GM23338 (cell line): Measurements from ENCODE around the gene ELAVL3. TPM values are rescaled to one million over a fixed set of nuclear protein-coding genes. Genes with fewer than 3 reads are reported as not detected.

ENCODE experiments used
- ATAC-seq: fragments of 200-7000 bp; cut with Tn5 transposase; 3 replicates; pipeline ENCODE4 v1.9.1; 2020
- DNase-seq: peaks from one replicate; pipeline ENCODE4 v3.0.0-alpha.2; 2015; ENCODE audit warnings: low spot score
- H2AFZ ChIP-seq: fragments of 200-600 bp; sonication (generic); 2 replicates; pipeline ENCODE4 v1.8.0; 2016; ENCODE audit warnings: antibody characterized with exemption, mild to moderate bottlenecking, moderate library complexity
- H3F3A ChIP-seq: fragments of 200-600 bp; sonication (generic); replicated peaks from 2 replicates; pipeline ENCODE4 v1.8.0; 2017; ENCODE audit warnings: antibody characterized with exemption, mixed run types, low read depth
- H3K27ac ChIP-seq: fragments of 200-600 bp; sonication (generic); 2 replicates; pipeline ENCODE4 v1.6.1; 2016; ENCODE audit warnings: low read depth
- H3K27me3 ChIP-seq: fragments of 200-600 bp; sonication (generic); 2 replicates; pipeline ENCODE4 v1.8.0; 2016; ENCODE audit warnings: mild to moderate bottlenecking, mixed run types, moderate library complexity; ENCODE audit not compliant: insufficient read depth
- H3K36me3 ChIP-seq: fragments of 200-600 bp; sonication (generic); 2 replicates; pipeline ENCODE4 v1.8.0; 2016; ENCODE audit warnings: mild to moderate bottlenecking; ENCODE audit not compliant: insufficient read depth
- H3K4me1 ChIP-seq: fragments of 200-600 bp; sonication (generic); 2 replicates; pipeline ENCODE4 v1.8.0; 2016; ENCODE audit warnings: mild to moderate bottlenecking, moderate library complexity; ENCODE audit not compliant: insufficient read depth
- H3K4me2 ChIP-seq: fragments of 200-600 bp; sonication (generic); 2 replicates; pipeline ENCODE4 v1.7.1; 2017; ENCODE audit warnings: mixed run types
- H3K4me3 ChIP-seq: fragments of 200-600 bp; sonication (generic); 2 replicates; pipeline ENCODE4 v1.6.1; 2016; ENCODE audit warnings: mixed run types
- H3K79me2 ChIP-seq: fragments of 200-600 bp; sonication (generic); replicated peaks from 2 replicates; pipeline ENCODE4 v1.8.0; 2017; ENCODE audit warnings: mild to moderate bottlenecking; ENCODE audit not compliant: insufficient read depth
- H3K9me2 ChIP-seq: fragments of 200-600 bp; sonication (generic); 2 replicates; pipeline ENCODE4 v1.8.0; 2017; ENCODE audit not compliant: insufficient read depth
- H4K20me1 ChIP-seq: fragments of 200-600 bp; sonication (generic); replicated peaks from 2 replicates; pipeline ENCODE4 v1.8.0; 2017; ENCODE audit warnings: mild to moderate bottlenecking; ENCODE audit not compliant: insufficient read depth
- H3K27ac Mint-ChIP-seq: 2 replicates; pipeline ENCODE4 v1.8.0; 2020; ENCODE audit warnings: inconsistent platforms, mild to moderate bottlenecking, moderate library complexity, mixed read lengths
- H3K27me3 Mint-ChIP-seq: 3 replicates; pipeline ENCODE4 v1.8.0; 2022; ENCODE audit warnings: low read depth, mild to moderate bottlenecking, moderate library complexity, mixed read lengths, inconsistent platforms; ENCODE audit not compliant: insufficient read depth, poor library complexity
- H3K36me3 Mint-ChIP-seq: 3 replicates; pipeline ENCODE4 v1.8.0; 2021; ENCODE audit warnings: low read depth, mild to moderate bottlenecking, inconsistent platforms, moderate library complexity, mixed read lengths
- H3K4me1 Mint-ChIP-seq: 3 replicates; pipeline ENCODE4 v1.8.0; 2020; ENCODE audit warnings: mild to moderate bottlenecking, inconsistent platforms, mixed read lengths
- H3K4me3 Mint-ChIP-seq: 3 replicates; pipeline ENCODE4 v1.8.0; 2021; ENCODE audit warnings: moderate library complexity, mild to moderate bottlenecking, inconsistent platforms, mixed read lengths
- H3K9me3 Mint-ChIP-seq: 3 replicates; pipeline ENCODE4 v1.8.0; 2020; ENCODE audit warnings: moderate library complexity, mild to moderate bottlenecking, inconsistent platforms, mixed read lengths
- CREB1 ChIP-seq: fragments of 250-450 bp; sonication (Bioruptor Pico); IDR thresholded peaks from 2 replicates; pipeline ENCODE4 v1.5.0; 2020; ENCODE audit warnings: low read depth, mild to moderate bottlenecking, moderate library complexity
- EZH2 ChIP-seq: fragments of 200-600 bp; sonication (generic); IDR thresholded peaks from one replicate; pipeline ENCODE4 v1.8.0; 2017; ENCODE audit warnings: antibody characterized with exemption, mild to moderate bottlenecking, low read depth; ENCODE audit not compliant: unreplicated experiment
- EZH2phosphoT487 ChIP-seq: fragments of 200-600 bp; sonication (generic); IDR thresholded peaks from one replicate; pipeline ENCODE4 v1.8.1; 2018; ENCODE audit warnings: antibody characterized with exemption; ENCODE audit not compliant: unreplicated experiment
- JUNB ChIP-seq: IDR thresholded peaks from one replicate; pipeline ENCODE4 v1.6.1; 2016; ENCODE audit warnings: antibody characterized with exemption; ENCODE audit not compliant: unreplicated experiment
- POLR2AphosphoS5 ChIP-seq: IDR thresholded peaks from 2 replicates; pipeline ENCODE4 v1.6.1; 2016; ENCODE audit warnings: antibody characterized with exemption, low read depth
- STAT1 ChIP-seq: IDR thresholded peaks from one replicate; pipeline ENCODE4 v1.6.1; 2016; ENCODE audit warnings: antibody characterized with exemption; ENCODE audit not compliant: unreplicated experiment
- ZNF114 ChIP-seq: fragments of 250-450 bp; sonication (Bioruptor Pico); IDR thresholded peaks from 2 replicates; pipeline ENCODE4 v1.5.0; 2020; ENCODE audit warnings: mild to moderate bottlenecking, moderate library complexity
- ZNF331 ChIP-seq: fragments of 250-450 bp; sonication (Bioruptor Pico); IDR thresholded peaks from 2 replicates; pipeline ENCODE4 v1.5.0; 2020; ENCODE audit warnings: low read depth, mild to moderate bottlenecking, moderate library complexity
- ZNF462 ChIP-seq: fragments of 250-450 bp; sonication (Bioruptor Pico); IDR thresholded peaks from 2 replicates; pipeline ENCODE4 v1.5.0; 2020; ENCODE audit warnings: mild to moderate bottlenecking, moderate library complexity
- polyA plus RNA-seq: library from polyadenylated mRNA; unstranded; fragments of >200 nt; fragmentation: Nextera tagmentation; extraction: Ambion mirVana; gene quantifications from 2 replicates; pipeline ENCODE4 v1.2.1, GENCODE V29; 2016
- total RNA-seq: library from RNA; depleted of rRNA; stranded (reverse); fragments of >200 nt; shearing (Covaris generic); gene quantifications from 2 replicates; pipeline ENCODE4 v1.2.3, GENCODE V29; 2014
- TF ChIP-seq, protein P1 (sequence below), 2 experiments: fragments of 200-600 bp in 1 of 2; sonication (generic) in 1 of 2; conservative IDR thresholded peaks; 2 replicates each; pipeline versions ENCODE4 v1.5.1 to v1.6.1; 2016 to 2017; ENCODE audit warnings: antibody characterized with exemption in 2 of 2, low read depth in 2 of 2, mild to moderate bottlenecking in 2 of 2, moderate library complexity in 1 of 2
- TF ChIP-seq, protein P2 (sequence below): IDR thresholded peaks from one replicate; pipeline ENCODE4 v1.6.1; 2018; ENCODE audit warnings: antibody characterized with exemption; ENCODE audit not compliant: unreplicated experiment

The ELAVL3 gene
- total and polyA plus RNA-seq, 2 experiments from 2014 or later, result 0.45 to 1.2 TPM

DNA sequence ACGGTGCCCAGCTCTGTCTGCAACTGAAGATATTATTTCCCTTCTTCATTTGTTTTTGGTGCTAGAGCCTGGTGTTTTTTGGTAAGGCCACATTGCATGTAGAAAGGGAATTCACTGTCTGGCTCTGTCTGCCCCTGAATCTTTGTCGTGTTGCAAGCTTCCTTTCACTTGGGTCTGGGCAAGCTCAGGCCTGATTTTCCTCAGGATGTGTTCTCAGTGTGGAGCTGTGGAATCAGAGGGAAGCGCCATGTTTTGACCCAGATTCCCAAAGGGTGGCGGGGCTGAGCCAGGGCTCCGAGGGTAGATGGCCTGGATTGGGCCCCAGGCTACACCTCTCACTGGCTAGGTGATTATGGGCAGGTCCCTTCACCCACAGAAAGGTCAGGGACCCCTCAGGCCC lies 36.8 kb downstream of the ELAVL3 start:
- H3K27me3 Mint-ChIP-seq, result peaks cover 2% of the 10 kb centered on the region
- peaks cover 22% of the 10 kb centered on the region for H3K36me3 ChIP-seq

GRCh38 chr19:11437955-11438354 lies 42.9 kb downstream of the ELAVL3 start:
- ATAC-seq (no peak), DNase-seq (no peak)
- Histone ChIP-seq H4K20me1 (peaks cover 3% of the 10 kb centered on the region; the same call in 1 of the 2 replicates), H2AFZ (no peak overlapping the region), H3K9me2 (no peaks in the 10 kb centered on the region), H3K79me2 (peaks cover 19% of the 10 kb centered on the region), H3K27ac (no peak overlapping the region), H3K27me3 (no peaks in the 10 kb centered on the region), H3K4me2 (no peak overlapping the region), H3K36me3 (peaks cover 37% of the 10 kb centered on the region), H3F3A (peaks cover 5% of the 10 kb centered on the region; the same call in 1 of the 2 replicates), H3K4me3 (no peak overlapping the region), H3K4me1 (peaks cover 11% of the 10 kb centered on the region; the same call in 1 of the 2 replicates)
- Mint-ChIP-seq H3K9me3 (no peaks in the 10 kb centered on the region; the same call in 2 of the 3 replicates), H3K36me3 (peaks cover 69% of the 10 kb centered on the region), H3K27ac (no peak overlapping the region), H3K27me3 (peaks cover 15% of the 10 kb centered on the region), H3K4me1 (peaks cover 6% of the 10 kb centered on the region; the same call in 2 of the 3 replicates), H3K4me3 (peak overlapping the region; percentile 99)
- TF ChIP-seq ZNF331 (CRISPR knock-in tag) (no peak), ZNF114 (CRISPR knock-in tag) (no peak), JUNB (no peak), STAT1 (no peak), POLR2AphosphoS5 (no peak), CREB1 (CRISPR knock-in tag) (no peak), EZH2 (no peak), ZNF462 (no peak)
- TF ChIP-seq, protein P1, sequence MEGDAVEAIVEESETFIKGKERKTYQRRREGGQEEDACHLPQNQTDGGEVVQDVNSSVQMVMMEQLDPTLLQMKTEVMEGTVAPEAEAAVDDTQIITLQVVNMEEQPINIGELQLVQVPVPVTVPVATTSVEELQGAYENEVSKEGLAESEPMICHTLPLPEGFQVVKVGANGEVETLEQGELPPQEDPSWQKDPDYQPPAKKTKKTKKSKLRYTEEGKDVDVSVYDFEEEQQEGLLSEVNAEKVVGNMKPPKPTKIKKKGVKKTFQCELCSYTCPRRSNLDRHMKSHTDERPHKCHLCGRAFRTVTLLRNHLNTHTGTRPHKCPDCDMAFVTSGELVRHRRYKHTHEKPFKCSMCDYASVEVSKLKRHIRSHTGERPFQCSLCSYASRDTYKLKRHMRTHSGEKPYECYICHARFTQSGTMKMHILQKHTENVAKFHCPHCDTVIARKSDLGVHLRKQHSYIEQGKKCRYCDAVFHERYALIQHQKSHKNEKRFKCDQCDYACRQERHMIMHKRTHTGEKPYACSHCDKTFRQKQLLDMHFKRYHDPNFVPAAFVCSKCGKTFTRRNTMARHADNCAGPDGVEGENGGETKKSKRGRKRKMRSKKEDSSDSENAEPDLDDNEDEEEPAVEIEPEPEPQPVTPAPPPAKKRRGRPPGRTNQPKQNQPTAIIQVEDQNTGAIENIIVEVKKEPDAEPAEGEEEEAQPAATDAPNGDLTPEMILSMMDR (conservative IDR thresholded peaks at IDR 0.05; ENCODE audit: low read depth in 2 of 2), result no peak
- TF ChIP-seq, protein P2, sequence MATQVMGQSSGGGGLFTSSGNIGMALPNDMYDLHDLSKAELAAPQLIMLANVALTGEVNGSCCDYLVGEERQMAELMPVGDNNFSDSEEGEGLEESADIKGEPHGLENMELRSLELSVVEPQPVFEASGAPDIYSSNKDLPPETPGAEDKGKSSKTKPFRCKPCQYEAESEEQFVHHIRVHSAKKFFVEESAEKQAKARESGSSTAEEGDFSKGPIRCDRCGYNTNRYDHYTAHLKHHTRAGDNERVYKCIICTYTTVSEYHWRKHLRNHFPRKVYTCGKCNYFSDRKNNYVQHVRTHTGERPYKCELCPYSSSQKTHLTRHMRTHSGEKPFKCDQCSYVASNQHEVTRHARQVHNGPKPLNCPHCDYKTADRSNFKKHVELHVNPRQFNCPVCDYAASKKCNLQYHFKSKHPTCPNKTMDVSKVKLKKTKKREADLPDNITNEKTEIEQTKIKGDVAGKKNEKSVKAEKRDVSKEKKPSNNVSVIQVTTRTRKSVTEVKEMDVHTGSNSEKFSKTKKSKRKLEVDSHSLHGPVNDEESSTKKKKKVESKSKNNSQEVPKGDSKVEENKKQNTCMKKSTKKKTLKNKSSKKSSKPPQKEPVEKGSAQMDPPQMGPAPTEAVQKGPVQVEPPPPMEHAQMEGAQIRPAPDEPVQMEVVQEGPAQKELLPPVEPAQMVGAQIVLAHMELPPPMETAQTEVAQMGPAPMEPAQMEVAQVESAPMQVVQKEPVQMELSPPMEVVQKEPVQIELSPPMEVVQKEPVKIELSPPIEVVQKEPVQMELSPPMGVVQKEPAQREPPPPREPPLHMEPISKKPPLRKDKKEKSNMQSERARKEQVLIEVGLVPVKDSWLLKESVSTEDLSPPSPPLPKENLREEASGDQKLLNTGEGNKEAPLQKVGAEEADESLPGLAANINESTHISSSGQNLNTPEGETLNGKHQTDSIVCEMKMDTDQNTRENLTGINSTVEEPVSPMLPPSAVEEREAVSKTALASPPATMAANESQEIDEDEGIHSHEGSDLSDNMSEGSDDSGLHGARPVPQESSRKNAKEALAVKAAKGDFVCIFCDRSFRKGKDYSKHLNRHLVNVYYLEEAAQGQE, result no peak

More for the DNA sequence above, 36.8 kb downstream of the ELAVL3 start:
- DNase-seq (no peak), ATAC-seq (no peak)
- H3K79me2 ChIP-seq, result no peaks in the 10 kb centered on the region
- peaks cover 3% of the 10 kb centered on the region; the same call in 2 of the 3 replicates for H3K4me1 Mint-ChIP-seq
- no peaks in the 10 kb centered on the region for H3K27me3 ChIP-seq
- H3K4me1 ChIP-seq, result no peaks in the 10 kb centered on the region
- H3K9me3 Mint-ChIP-seq, result no peaks in the 10 kb centered on the region; the same call in 2 of the 3 replicates
- no peak overlapping the region for H3K4me3 ChIP-seq
- no peak for TF ChIP-seq EZH2phosphoT487
- H3K4me3 Mint-ChIP-seq, result no peak overlapping the region
- H3F3A ChIP-seq, result no peaks in the 10 kb centered on the region
- H3K27ac Mint-ChIP-seq, result peak overlapping the region; percentile 59; the same call in 1 of the 2 replicates
- H3K36me3 Mint-ChIP-seq, result peaks cover 60% of the 10 kb centered on the region
- no peaks in the 10 kb centered on the region for H3K9me2 ChIP-seq
- H3K4me2 ChIP-seq, result no peak overlapping the region
- H3K27ac ChIP-seq, result no peak overlapping the region
- no peak overlapping the region for H2AFZ ChIP-seq
- peaks cover 3% of the 10 kb centered on the region; the same call in 1 of the 2 replicates for H4K20me1 ChIP-seq
